ENCODE measurements around the gene DHX16.

Gene DHX16

DNA sequence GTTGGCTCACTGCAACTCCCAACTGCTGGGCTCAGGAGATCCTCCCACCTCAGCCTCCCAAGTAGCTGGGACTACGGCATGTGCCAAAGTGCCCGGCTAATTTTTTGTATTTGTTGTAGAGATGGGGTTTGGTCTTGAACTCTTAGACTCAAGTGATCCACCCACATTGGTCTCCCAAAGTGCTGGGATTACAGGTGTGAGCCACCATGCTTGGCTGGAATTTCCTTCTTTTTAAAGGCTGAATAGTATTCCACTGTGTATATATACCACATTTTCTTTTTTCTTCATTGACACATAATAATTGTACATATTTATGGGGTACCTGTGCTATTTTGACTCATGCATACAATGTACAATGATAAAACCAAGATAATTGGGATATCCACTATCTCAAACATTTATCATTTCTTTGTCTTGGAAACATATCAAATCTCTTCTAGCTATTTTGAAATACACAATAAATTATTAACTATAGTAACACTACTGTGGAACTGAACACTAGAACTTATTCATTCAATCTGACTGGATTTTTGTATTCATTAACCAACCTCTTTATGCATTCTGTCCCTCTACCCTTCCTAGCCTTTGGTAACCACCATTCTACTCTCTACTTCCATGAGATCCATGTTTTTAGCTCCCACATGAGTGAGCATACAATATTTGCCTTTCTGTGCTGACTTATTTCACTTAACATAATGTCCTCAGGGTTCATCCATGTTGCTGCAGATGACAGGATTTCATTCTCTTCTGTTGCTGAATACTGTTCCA lies 36.5 kb upstream of the DHX16 start:
- no peak for TF ChIP-seq ZNF274 (IDR thresholded peaks at IDR 0.05; ENCODE audit: low read depth, low read length)

DNA sequence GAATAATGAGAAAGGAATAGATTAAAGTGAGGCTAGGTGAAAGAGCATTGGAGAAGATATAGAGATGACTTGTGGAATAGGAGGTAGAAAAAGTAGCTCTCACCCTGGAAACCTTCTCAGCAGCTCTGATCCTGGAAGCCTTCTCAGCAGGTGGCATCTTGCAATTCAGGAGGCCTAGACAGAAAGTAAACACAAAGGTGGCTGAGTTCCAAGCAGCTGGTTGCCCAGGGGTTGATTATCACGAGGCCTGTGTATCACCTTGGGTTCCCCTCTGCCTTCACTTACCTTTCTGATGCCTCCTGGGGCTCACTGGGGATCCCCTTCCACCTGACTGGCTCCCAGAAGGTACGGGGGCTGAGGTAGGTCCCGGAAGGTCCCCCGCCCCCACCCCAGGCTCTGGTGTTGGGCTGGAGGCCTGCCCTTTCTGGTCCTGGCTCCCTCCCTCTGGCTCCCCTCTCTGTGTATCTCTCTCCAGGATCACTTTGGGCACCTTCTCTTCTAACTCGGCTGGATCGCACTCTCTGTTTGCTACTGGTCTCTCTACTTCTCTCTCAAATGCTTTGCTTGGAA lies 34.6 kb upstream of the DHX16 start:
- no peak overlapping the region for H3K4me3 ChIP-seq (ENCODE audit: low read length)
- TF ChIP-seq ZNF274 (IDR thresholded peaks at IDR 0.05; ENCODE audit: low read depth, low read length) = no peak

More for the DNA sequence above, 36.5 kb upstream of the DHX16 start:
- H3K4me3 ChIP-seq (ENCODE audit: low read length) = no peak overlapping the region

DNA sequence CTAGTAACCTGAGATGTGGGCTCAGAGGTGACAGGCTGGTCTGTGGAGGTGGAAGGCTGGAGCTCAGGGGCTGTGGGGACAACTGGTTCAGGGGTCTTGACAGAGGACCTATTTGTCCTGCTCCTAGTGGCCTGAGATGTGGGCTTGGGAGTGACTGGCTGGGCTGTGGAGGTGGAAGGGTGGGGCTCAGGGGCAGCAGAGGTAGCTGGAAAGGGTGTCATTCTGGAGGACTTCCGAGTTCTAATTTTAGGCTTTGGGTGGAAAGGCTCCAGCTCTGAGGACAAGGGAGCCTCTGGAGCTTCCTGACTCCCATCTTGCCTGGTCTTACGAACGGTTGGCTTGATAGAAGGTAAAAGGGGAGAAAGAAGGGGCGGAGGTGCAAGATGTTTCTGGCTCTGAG lies 32.8 kb upstream of the DHX16 start:
- TF ChIP-seq ZNF274 (IDR thresholded peaks at IDR 0.05; ENCODE audit: low read depth, low read length) = no peak
- no peak overlapping the region for H3K4me3 ChIP-seq (ENCODE audit: low read length)

DNA sequence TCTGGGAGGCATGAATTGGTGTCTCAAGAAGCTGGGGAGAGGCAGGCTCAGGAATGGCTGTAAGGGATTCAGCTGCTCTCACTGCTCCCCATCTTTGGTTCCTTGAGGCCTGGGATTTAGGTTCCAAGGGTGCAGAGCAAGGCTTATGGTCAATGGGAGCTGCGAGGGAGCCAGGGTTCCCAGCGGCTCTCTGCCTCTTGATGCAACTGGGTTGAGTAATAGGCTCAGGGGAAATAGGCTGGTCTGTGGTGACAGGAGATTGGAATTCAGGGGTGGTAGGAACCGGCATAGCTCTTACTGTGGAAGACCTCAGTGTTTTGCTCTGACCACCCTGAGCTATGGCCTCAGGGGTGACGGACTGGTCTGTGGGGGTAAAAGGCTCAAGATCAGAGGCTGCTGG lies 31.0 kb upstream of the DHX16 start:
- TF ChIP-seq ZNF274 (IDR thresholded peaks at IDR 0.05; ENCODE audit: low read depth, low read length) = no peak

DNA sequence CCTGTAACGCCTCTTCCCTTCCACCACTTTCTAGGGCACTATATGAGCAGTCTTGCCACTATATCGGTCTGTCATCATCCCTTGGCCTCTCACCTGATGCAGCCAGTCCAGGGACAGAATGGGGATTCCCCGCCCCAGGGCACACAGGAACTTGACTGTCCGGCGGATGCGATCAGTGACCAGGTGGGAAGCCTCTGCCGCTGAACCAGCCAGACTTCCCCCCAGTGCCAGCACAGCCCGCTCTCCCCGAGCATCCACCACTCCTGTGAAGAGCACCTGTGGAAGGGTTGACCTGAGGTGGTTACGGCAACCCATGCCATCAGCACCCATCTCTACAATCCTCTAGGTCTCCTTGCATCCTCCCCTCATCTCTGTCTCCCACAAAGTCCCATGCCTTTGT lies 30.2 kb upstream of the DHX16 start:
- no peak overlapping the region for H3K4me3 ChIP-seq (ENCODE audit: low read length)
- TF ChIP-seq ZNF274 (IDR thresholded peaks at IDR 0.05; ENCODE audit: low read depth, low read length) = no peak

More for the DNA sequence above, 31.0 kb upstream of the DHX16 start:
- H3K4me3 ChIP-seq (ENCODE audit: low read length) = no peak overlapping the region

DNA sequence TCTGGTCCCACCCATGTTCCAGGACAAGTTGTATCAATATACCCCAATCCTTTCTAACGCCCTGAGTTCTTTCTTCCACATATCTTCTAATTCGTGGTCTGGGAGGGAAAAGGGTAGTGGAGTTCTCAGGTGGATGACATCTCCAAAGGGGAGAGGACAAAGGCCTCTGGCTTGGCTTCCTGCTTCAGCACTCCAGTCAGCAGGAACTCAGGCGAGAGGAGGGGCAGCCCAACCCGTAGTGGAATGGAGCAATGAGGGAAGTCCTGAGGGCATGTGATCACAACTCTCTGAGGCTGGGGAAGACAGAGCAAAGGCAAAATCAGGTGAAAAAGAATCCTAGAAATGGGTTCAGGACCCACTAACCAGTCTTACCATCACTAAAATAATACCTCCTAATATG lies 27.5 kb upstream of the DHX16 start:
- H3K4me3 ChIP-seq (ENCODE audit: low read length) = no peak overlapping the region
- TF ChIP-seq ZNF274 (IDR thresholded peaks at IDR 0.05; ENCODE audit: low read depth, low read length) = no peak

DNA sequence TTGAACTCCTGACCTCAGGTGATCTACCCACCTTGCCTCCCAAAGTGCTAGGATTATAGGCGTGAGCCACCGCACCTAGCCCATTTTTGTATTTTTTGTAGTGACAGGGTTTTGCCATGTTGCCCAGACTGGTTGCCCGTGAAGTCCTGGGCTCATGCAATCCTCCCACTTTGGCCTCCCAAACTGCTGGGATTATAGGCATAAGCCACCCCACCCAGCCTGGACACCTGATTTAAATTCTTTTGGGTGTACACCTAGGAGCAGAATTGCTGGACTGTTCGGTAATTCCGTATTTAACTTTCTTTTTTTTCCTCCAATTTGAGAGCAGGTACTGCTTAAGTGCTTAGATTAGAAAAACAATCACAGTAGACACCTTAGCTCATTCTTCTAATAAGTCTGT lies 23.6 kb upstream of the DHX16 start:
- no peak for TF ChIP-seq ZNF274 (IDR thresholded peaks at IDR 0.05; ENCODE audit: low read depth, low read length)

DNA sequence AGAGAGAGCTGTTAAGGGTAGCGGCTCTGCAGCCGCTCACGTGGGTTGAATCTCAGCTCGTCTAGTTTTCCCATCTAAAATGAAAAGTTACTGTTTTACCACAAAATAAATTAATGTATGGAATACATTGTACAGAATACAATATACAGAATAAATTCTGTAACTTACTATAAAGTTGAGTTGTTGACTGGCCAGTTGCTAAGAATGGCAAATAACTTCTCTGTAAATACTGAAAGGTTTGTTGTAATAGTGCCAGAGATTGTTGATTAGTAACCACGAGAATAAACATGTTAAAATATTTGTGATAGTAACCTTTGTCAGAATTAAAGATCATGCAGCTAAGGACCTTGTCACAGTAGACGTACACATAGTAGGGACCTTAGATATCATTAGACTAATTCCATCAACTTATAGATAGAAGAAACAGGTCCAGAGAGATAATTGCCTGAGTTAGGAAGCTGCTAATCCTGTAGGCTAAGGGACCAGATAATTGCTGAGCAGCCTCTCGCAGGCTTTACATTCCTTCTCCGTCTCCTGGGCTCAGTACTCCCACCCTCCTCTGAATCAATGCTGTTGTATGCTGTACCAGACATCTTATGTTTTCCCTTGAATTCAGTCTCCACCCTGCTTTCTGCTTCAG lies 18.5 kb upstream of the DHX16 start:
- no peak for TF ChIP-seq ZNF274 (IDR thresholded peaks at IDR 0.05; ENCODE audit: low read depth, low read length)
- peak overlapping the region; percentile 94 for H3K4me3 ChIP-seq (ENCODE audit: low read length)

More for the DNA sequence above, 23.6 kb upstream of the DHX16 start:
- H3K4me3 ChIP-seq (ENCODE audit: low read length) = no peak overlapping the region

DNA sequence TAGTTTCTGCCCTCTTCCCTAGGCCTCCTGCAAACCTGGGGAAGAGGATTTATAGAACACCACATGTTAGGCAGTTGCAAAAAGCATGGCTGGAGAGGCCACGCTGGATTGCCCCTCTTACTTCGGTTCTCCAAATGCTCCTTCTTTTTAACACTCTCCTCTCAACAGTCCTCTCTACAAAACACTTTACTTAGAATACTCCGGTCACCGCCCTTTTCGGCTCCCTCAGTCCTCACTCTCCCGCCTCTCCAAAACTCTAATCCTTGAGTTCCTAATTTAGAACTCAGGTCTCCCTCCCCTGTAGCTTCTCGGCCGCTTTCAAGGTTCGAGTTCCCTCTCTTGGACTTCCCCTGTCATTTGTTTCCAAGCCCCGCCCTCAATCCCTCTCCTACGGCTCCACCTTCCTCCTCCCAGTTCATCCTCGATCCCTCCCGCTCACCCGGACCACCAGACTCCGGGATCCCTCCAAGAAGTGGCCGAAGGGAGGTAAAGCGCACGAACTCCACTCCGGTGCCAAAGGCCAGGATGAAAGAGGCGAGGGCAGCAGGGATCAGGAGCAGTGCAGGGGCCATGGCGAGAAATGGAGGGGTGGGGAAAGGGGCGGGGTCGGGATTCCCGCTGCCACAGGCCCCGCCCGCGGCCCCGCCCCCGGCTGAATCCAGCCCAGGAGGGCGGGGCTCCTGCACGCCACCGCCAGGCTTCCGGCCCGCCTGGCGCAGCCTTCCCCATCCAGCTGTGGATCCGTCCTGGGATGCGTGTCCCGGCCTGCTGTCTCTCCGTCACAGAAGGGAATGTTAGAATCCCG lies 17.8 kb upstream of the DHX16 start, which contains the start of gene NRM:
Gene NRM (minus strand): TSS at position 582 of the 805 bp plus-strand sequence. CDS start 10 bp downstream, at position 572.
- H3K4me3 ChIP-seq (ENCODE audit: low read length) = peak within 1 kb of the TSS; percentile 94
- TF ChIP-seq ZNF274 (IDR thresholded peaks at IDR 0.05; ENCODE audit: low read depth, low read length) = no peak

DNA sequence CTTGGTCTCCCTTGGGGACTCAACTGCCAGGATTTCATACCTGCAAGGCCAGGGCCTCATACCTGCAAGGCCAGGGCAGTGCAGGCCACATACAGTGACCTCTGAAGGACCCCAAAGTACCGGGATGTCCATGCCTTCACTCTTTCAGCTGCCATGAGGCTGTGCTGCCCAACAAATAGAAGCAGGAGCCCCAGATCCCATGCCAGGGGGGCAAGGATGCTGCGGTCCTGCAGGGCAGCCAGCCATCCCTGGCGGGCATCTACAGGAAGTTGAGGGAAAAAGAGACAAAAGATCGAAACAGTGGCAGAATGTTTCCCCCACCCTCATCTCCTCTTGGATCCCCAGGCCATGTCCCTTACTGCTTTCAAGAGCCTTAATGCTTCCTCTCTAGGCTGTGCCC lies 17.2 kb upstream of the DHX16 start:
- no peak for TF ChIP-seq ZNF274 (IDR thresholded peaks at IDR 0.05; ENCODE audit: low read depth, low read length)
- H3K4me3 ChIP-seq (ENCODE audit: low read length) = peak overlapping the region; percentile 94

DNA sequence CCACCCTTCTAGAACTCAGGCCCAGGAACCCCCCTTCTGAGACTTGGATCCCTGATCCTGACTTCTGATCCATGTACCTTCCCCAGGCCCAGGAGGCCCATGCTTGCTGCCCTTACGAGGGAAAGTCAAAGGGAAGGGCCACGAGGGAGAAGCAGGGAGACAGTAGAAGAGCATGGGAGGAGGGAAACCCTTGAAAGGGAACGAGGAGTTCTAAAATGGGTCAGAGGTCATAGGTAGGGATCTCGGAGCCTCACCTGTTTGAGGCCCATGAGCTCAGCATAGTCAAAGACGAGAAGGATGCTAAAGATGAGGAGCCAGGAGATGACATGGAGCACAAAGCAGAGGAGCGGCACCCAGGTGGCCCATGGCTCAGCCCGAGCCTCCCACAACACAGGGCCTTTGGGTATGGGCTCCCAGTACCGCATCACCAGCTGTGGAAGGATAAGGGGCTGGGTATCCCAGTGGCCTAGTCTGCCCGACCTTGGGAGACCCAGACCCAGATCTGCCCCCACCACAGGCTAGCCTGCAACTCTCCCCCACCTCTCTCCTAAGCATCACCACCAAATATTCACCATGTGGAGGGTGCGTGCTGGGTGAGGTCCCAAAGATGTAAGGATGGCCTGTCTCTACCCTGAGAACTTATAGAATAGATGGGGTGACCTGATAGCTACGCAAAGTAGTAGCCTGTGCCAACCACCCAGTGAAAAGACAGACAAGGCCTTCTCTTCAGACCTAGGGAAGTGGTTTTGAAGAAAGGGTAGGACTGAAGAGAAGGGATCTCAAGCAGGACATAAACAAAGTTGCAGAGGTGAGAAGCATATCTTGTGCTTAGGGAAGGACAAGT lies 16.4 kb upstream of the DHX16 start:
- no peak for TF ChIP-seq ZNF274 (IDR thresholded peaks at IDR 0.05; ENCODE audit: low read depth, low read length)
- peak overlapping the region; percentile 94; the same call in 1 of the 2 replicates for H3K4me3 ChIP-seq (ENCODE audit: low read length)

DNA sequence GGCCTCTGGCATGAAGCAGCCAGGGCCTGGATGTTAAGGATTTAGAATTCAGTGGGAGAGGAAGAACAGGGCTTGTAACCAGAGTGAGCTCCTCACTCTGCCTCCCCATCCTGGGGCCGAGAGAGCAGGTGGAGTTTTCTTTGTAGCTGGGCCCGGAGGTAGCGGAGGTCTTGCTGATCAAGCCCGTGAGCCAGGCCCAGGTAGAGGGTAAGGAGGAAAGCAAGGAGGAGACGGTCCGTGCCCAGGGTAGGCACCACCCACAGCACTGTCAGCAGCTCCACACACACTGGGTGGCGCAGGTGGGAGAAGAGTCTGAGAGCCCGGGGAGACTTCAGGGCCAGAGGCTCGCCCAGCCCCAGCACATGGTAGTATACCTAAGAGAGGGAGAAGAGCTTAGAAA lies 15.8 kb upstream of the DHX16 start:
- no peak for TF ChIP-seq ZNF274 (IDR thresholded peaks at IDR 0.05; ENCODE audit: low read depth, low read length)
- H3K4me3 ChIP-seq (ENCODE audit: low read length) = peak overlapping the region; percentile 94; the same call in 1 of the 2 replicates
